HG03565 (cell line): ENCODE results near the gene MAPKAPK2.
"Not testable (repeated sequence)": the region's sequence is repeated elsewhere in the genome, so short reads cannot be mapped to it uniquely, and the experiment has no call there.

Experiments used
- ATAC-seq: cut with Tn5 transposase; IDR thresholded peaks from one replicate; pipeline ENCODE4 v1.9.1; 2021; ENCODE audit warnings: mild to moderate bottlenecking, moderate library complexity; ENCODE audit not compliant: unreplicated experiment

The MAPKAPK2 gene

GRCh38 chr1:206684478-206685333, at the start of gene MAPKAPK2:
MAPKAPK2 (plus strand) TSS chr1:206684905; CDS start chr1:206685230, 325 bp downstream.
- no peak for ATAC-seq

- peak; percentile 79 for ATAC-seq
Observed at GRCh38 chr1:206635080-206635977, 49.4 kb upstream of the MAPKAPK2 start, which contains the start of gene DYRK3. DYRK3 (plus strand) TSS chr1:206635536; CDS start chr1:206635704, 168 bp downstream.

- no peak for ATAC-seq
Observed at GRCh38 chr1:206635978-206636345, 48.7 kb upstream of the MAPKAPK2 start.

- ATAC-seq: no peak
Observed at GRCh38 chr1:206636671-206637070, 48.0 kb upstream of the MAPKAPK2 start.

- ATAC-seq: no peak
Observed at GRCh38 chr1:206637605-206638004, 47.1 kb upstream of the MAPKAPK2 start.

GRCh38 chr1:206642074-206642473, 42.6 kb upstream of the MAPKAPK2 start:
- ATAC-seq: not testable (repeated sequence)

- no peak for ATAC-seq
Observed at GRCh38 chr1:206643118-206643698, 41.5 kb upstream of the MAPKAPK2 start.

- no peak for ATAC-seq
Observed at GRCh38 chr1:206646504-206646903, 38.2 kb upstream of the MAPKAPK2 start.

- ATAC-seq: no peak
Observed at GRCh38 chr1:206647224-206647623, 37.5 kb upstream of the MAPKAPK2 start.

GRCh38 chr1:206649261-206649921, 35.3 kb upstream of the MAPKAPK2 start:
- ATAC-seq: no peak

- ATAC-seq: no peak
Observed at GRCh38 chr1:206651014-206651413, 33.7 kb upstream of the MAPKAPK2 start.

- ATAC-seq: no peak
Observed at GRCh38 chr1:206651958-206652890, 32.5 kb upstream of the MAPKAPK2 start.

- ATAC-seq: no peak
Observed at GRCh38 chr1:206653715-206654459, 30.8 kb upstream of the MAPKAPK2 start.

- ATAC-seq: no peak
Observed at GRCh38 chr1:206654828-206655227, 29.9 kb upstream of the MAPKAPK2 start.

- no peak for ATAC-seq
Observed at GRCh38 chr1:206655471-206655882, 29.2 kb upstream of the MAPKAPK2 start.

GRCh38 chr1:206656936-206657335, 27.8 kb upstream of the MAPKAPK2 start:
- no peak for ATAC-seq

- no peak for ATAC-seq
Observed at GRCh38 chr1:206657751-206658150, 27.0 kb upstream of the MAPKAPK2 start.

GRCh38 chr1:206658264-206658980, 26.3 kb upstream of the MAPKAPK2 start:
- ATAC-seq: no peak
